SK-MEL-5 (cell line): ENCODE measurements around the gene PLEKHN1. TPM values are rescaled to one million over a fixed set of nuclear protein-coding genes. Genes with fewer than 3 reads are reported as not detected.
A peak's percentile ranks its signal among the peaks of the same experiment; 100 is the strongest.
"Not testable (repeated sequence)": the region's sequence is repeated elsewhere in the genome, so short reads cannot be mapped to it uniquely, and the experiment has no call there.

Experiments used
- DNase-seq: peaks from one replicate; pipeline ENCODE4 v3.0.0-alpha.2; 2016; ENCODE audit warnings: low read depth, low spot score
- in situ Hi-C: cut with HindIII; loops from 2 replicates; pipeline ENCODE4 v1.10.0; 2016; ENCODE audit warnings: low sequenced_read_pairs, high pct_unique_total_duplicates, low pct_unique_long_range_greater_than_20kb
- total RNA-seq: library from RNA; depleted of rRNA; stranded (reverse); fragments of >200 nt; shearing (Covaris generic); gene quantifications from 2 replicates; pipeline ENCODE4 v1.2.3, GENCODE V29; 2014

Gene PLEKHN1
- total RNA-seq, 1 experiment from 2014 or later: 0.03 TPM

DNA sequence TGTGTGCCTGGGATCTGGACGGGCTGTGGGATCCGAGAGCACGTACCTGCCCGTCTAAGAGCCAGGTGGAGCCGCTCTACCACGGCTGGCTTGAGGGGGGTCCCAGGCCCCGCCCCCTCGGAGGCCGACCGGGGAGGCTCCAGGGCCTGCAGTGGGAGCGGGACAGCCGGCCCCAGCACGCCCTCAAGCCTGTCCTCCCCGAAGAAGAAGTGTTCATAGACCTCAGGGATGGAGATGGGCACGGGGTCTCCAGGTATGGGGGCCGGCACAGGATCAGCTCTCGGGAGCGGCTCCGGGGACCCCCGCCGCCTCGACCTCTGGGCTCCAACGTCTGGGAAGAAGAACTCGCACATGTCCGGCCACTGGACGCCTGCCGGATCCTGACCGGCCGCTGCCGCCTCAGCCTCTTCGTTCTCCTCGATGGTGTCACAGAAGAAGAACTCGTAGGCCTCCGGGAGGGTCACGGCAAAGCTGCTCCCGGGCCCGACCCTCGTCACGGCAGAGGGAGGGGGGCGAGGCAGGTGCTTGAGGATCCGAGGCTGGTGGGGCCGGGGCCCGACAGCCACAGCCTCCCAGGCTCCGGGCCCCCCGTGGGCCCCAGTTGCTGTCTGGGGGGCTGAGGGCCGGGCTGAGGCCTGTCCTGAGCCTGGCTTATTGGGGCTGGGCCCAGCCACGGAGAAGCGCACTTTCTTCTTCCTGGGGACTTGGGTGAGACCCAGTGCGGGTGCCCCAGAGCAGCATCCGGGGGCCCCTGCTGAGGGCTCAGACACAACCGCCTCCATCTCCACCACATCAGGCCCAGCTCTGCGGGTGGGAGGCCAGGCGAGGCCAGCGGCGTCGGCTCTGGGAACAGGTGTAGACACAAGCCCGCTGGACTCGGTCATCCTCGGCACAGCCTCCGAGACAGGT is 12.8 kb downstream of the PLEKHN1 start:
- in situ Hi-C loops: no loop called here

DNA sequence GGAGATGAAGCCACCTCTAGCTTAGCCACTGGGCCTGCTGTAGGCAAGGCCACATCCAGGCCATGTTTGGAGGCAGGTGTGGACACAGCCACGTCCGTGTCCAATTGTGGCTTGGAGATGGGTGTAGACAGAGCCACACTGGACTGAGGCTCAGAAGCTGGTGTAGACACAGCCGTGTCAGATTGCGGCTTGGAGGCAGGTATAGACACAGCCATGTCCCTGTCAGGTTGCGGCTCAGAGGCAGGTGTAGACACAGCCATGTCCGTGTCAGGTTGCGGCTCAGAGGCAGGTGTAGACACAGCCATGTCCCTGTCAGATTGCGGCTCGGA is 13.4 kb downstream of the PLEKHN1 start:
- in situ Hi-C loops: no loop called here

More for the DNA sequence above, 12.8 kb downstream of the PLEKHN1 start:
- no peak for DNase-seq

DNA sequence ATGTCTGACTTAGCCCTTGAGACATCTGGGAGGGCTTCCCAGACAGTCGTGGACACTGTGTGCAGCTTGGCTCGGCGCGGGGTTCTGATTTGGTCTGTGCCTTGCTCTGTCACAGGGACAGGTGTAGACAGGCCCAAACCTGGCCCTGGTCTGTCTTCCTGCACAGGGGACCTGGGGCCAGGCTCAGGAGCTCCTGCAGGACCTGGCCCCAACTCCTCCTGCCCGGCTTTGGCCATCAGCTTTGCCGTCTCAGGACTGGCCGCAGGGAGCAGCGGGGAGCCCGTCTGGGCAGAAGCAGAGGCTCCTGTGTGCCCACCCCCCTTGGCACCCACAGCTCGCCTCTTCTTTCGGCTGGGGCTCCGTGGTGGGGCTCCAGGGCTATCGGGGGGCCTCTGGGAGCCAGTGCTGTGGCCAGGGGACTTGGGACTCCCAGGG is 13.9 kb downstream of the PLEKHN1 start:
- in situ Hi-C loops: no loop called here
- no peak for DNase-seq

More for the DNA sequence above, 13.4 kb downstream of the PLEKHN1 start:
- DNase-seq: no peak

DNA sequence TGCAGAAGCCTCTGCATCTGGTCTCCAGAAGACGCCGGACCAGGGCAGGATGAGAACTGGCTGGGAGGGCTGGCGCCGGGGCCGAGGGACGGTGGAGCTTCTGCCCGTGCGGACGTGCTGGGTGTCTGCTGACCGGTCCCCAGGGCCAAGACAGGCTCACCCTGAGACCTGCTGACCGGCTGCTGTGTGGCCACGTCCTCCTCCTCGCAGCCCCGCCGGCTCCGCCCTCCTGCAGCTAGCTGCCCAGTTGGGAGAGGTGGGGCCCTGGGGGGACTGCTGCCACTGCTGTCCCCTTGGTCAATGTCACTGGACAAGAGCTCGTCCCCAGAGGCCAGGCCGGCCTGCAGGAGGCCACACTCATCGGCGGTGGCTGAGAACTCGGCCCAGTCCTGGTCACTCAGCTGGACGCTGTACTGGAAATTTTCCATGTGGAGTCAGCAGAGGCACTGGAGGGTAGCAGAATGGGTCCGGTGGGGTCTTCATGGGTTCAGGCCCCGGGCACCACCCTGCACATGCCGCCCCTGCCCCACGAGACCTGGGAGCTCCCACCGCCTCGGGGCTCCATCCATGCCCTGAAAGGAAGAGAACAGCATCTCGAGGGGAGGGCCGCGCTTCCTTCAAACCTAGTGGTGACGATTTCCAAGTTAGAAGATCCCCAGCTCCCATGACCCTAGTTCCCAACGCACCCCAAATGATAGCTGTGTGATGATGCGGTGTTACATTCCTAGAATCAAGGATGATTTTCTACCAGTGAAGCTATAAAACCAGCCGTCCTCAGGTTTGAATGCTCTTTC is 14.5 kb downstream of the PLEKHN1 start:
- no peak for DNase-seq
- in situ Hi-C loops: no loop called here

DNA sequence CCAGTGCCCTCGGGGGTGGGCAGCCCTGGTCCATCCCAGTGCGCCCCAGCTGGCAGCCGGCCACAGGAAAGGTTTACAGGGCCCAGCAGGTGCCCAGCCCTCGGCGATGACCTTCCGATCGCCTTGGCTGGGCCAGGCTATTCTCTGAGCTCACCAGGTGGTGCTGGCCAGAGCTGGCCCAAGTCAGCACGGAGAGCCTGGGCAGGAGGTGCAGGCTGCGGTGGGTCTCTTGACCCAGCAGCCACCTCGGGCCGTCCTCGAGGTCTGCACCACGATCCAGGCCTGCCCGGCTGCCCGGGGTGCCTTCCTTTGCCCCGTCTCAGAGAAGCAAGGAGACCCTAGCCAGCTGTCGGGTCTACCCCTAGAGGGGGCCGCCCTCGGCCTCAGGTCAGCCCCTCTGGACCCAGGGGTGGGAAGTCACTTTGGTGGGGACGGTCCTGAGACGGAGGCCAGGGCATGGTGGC is 15.2 kb downstream of the PLEKHN1 start:
- no peak for DNase-seq
- in situ Hi-C loops: no loop called here

DNA sequence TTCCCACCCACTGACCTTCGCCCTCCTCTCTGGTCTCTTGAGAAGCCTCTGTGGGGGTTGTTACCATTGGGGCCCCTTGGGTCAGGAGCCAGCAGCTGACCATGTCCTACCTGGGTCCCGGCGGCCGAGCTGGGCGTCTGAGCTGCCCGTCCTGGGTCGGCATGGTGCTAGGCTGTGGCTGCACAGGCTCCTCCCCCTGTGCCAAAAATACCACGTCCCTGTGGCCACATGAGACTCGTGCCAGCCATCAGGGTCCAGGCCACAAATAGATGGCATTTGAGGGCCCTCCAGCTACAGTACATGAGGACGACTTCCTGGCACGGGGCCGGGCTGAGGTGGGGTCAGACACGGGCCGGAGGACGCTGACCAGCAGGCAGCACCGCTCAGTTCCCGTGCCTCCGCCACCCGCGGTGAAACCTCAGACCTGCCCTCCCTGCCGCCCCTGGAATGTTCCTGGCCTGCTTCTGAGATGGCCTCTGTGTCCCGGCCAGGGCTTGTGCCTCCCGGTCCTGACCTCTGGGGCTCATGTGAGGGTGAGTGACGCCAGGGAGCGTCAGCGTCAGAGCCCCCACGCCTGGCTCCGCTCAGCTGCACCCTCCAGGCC is 15.8 kb downstream of the PLEKHN1 start, which contains the start of gene PERM1:
Gene PERM1, minus strand, starts transcription at position 139 of the 604 bp plus-strand sequence. CDS start 1,064 bp downstream, outside the sequence.
- in situ Hi-C loops: no loop called here

DNA sequence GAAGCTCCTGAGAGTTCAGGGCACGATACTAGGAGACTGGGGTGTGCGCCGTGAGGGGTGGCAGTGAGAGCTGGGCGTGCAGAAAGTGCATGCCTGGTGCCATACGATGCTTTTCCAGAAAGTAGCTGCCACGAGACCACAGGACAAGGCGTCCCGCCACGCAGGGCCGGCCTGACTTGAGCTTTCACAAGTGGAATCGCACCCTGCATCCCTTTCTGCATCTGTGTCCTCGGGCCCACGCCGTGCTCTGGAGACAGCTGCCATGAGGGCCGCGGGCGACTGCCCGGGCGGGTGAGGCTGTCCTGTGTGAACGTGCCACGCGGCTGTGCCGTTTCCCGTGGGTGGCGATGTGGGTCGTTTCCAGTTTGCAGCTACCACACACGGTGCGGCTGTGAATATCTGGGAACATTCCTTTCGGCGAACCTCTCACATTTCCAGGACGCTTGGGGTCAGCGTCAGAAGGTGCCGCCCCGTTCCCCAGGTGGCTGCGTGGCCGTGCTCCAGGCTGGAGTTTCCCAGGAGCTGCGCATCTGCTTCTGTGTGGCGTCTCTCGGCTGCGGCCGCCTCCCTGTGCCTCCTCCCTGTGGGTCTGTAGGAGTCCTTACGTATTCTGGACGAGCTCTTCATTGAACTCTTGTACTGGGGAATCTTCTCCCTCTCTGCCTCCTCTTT is 16.6 kb downstream of the PLEKHN1 start:
- no peak for DNase-seq
- in situ Hi-C loops: no loop called here

More for the DNA sequence above, 15.8 kb downstream of the PLEKHN1 start, which contains the start of gene PERM1:
- no peak for DNase-seq

DNA sequence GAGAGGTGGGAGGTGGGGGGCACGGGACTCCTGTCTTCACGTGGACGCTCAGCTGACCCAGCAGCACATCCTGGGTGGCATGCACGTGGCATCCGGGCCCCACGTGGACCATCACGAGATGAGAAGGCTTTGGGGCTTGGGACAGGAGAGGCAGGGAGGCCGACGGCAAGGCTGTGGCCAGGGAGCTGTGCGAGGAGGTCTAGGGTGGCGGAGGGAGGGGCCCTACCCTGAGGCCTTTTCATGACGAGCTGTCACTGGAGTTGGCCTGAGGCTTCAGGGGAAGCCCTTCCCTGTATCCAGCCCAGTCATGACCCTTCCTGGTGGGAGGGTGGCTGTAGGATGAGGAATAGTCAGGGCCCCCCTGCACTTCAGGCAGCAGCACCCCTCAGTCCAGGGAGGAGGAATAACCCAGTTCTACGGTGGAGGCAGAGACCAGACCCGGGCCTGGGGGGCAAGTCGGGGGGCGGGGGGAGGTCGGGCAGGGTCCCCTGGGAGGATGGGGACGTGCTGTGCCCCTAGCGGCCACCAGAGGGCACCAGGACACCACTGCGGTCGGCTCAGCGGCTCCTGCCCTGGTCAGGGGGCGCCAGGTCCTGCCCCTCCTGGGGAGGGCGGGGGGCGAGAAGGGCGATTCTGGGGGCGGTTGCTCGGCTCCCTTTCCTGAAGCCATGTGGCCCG is 17.7 kb downstream of the PLEKHN1 start:
- DNase-seq: peak; percentile 36
- in situ Hi-C loops: no loop called here

DNA sequence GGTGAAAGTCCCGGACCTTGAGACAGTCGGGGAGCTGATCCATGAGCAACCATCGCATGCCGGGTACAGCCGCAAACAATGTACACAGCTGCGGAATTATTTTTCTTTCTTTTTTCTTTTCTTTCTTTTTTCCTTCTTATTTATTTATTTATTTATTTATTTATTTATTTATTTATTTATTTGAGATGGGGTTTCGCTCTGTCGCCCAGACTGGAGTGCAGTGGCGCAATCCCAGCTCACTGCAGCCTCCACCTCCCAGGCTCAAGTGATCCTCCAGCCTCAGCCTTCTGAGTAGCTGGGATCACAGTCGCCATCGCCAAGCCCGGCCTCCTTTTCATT is 18.2 kb downstream of the PLEKHN1 start:
- DNase-seq: no peak
- in situ Hi-C loops: no loop called here

DNA sequence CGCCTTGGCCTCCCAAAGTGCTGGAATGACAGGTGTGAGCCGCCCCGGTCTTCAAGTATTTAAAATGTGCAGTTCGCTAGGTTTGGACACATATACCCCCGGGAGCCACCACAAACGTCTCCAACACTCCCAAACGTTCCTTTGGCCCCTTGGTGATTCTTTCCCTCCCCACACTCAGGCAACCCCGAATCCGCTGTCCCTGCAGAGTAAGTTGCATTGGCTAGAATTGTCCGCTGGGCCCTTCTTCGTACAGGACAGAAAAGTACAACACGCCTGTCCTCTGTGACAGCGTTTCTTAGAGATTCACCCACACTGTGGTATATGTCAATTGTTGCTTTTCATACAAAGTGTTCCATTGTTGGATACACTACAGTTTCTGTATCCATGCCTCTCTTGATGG is 18.8 kb downstream of the PLEKHN1 start:
- in situ Hi-C loops: no loop called here
- DNase-seq: no peak

DNA sequence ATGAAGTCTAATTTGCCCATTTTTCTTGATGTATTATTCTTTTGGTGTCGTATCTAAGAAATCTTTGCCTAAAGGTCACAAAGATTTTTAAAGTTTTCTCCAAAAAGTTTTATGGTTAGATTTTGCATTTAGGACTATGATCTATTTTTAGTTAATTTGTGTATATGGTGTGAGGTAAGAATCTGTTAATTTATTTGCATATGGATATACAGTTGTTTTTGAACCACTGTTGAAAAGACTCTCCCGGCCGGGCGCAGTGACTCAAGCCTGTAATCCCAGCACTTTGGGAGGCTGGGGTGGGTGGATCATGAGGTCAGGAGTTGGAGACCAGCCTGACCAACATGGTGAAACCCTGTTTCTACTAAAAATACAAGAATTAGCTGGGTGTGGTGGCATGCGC is 21.8 kb downstream of the PLEKHN1 start:
- DNase-seq, in situ Hi-C loops: not testable (repeated sequence)

DNA sequence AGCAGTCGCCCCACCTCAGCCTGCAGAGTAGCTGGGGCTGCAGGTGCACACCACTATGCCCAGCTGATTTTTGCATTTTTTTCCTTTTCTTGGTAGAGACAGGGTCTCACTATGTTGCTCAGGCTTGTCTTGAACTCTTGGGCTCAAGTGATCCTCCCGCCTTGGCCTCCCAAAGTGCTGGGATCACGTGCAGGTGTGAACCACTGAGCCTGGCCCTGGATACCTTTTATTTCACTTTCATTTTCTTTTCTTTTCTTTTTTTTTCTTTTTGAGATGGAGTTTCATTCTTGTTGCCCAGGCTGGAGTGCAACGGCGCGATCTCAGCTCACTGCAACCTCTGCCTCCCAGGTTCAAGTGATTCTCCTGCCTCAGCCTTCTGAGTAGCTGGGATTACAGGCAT is 25.0 kb downstream of the PLEKHN1 start:
- DNase-seq, in situ Hi-C loops: not testable (repeated sequence)

DNA sequence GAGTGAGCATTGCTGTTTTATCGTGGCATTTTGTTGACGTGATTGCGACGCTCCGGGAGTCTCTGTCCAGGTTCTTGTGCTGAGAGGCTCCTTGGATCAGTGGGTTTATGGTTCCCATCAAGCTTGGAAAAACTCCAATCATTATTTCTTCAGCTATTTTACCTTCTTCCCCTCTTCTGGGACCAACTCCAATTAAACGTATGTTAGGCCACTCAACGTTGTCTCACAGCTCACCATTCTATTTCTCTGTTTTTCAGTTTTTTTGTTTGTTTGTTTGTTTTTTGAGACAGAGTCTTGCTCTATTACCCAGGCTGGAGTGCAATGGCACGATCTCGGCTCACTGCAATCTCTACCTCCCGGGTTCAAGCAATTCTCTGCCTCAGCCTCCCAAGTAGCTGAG is 25.6 kb downstream of the PLEKHN1 start:
- in situ Hi-C loops: no loop called here
- no peak for DNase-seq

DNA sequence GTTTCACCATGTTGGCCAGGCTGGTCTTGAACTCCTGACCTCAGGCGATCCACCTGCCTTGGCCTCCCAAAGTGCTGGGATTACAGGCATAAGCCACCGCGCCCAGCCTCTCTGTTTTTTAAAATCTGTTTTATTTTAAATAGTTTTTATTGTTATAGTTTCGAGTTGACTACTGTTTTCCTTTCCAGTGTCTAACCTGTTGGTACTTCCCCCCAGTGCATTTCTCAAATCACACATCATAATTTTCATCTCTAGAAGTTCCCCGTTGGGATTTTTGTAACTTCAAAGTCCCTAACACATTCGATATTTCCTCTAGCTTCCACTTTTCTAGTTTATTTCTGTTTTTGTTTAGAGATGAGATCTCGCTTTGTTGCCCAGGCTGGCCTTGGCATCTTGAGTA is 26.1 kb downstream of the PLEKHN1 start:
- DNase-seq: no peak
- in situ Hi-C loops: no loop called here

DNA sequence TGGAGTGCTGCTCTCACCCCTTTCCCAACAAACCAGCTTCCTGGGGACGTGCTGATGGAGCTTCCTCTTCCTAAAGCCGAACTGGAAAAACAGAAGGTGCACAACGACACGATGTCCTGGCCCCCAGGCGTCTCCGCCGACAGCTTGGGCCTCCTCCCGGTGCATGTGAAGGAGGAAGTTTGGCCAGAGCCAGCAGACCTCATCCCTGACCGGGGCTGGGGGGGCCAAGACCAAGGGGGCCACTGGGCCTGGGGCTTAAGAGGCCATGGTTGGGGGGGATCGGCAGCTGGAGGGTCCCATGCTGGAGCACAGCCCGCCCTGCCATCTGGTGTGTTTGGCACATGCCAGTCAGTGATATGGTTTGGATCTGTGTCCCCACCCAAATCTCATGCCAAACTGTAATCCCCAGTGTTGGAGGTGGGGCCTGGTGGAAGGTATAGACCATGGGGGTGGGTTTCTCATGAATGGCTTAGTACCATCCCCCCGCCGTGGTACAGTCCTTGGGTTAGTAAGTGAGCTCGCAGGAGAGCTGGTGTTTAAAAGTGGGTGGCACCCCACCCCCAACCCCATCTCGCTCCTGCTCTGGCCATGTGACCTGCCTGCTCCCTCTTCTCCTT is 27.2 kb downstream of the PLEKHN1 start:
- in situ Hi-C loops: no loop called here

DNA sequence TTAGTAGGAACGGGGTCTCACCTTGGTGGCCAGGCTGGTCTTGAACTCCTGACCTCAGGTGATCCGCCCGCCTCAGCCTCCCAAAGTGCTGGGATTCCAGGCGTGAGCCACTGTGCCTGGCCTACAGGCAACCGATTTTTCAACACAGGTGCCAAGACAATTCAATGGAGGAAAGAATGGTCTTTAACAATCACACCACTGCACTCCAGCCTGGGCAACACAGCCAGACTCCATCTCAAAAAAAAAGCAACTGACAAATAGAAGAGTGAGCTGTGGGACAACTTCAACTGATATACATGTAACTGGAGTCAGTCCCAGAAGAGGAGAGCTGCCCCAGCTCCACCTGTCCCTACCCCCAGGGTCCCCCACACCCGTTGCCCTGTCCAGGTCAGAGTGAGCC is 28.3 kb downstream of the PLEKHN1 start:
- in situ Hi-C loops, DNase-seq: not testable (repeated sequence)

More for the DNA sequence above, 27.2 kb downstream of the PLEKHN1 start:
- DNase-seq: no peak
